RWPE1 (cell line): ENCODE data around the gene TNK2.
A peak's percentile ranks its signal among the peaks of the same experiment; 100 is the strongest.

Source experiments
- CTCF ChIA-PET: fragments of 350-600 bp; sonication (Branson Sonifier 250); formaldehyde crosslinking; extraction: SDS; loops from one replicate; lab custom pipeline; 2021; lab: Yijun Ruan, JAX
- POLR2A ChIA-PET: fragments of 400-600 bp; formaldehyde crosslinking; extraction: SDS; loops from one replicate; lab custom pipeline; 2020; ENCODE audit warnings: antibody characterized with exemption; ENCODE audit not compliant: low non-redundant PET; lab: Yijun Ruan, JAX
- DNase-seq: peaks from one replicate; pipeline ENCODE4 v3.0.0; 2012; ENCODE audit warnings: low spot score
- H3K27ac ChIP-seq: fragments of 450-650 bp; 2 replicates; pipeline ENCODE4 v1.5.1; 2017
- TF ChIP-seq, protein P1 (sequence below): fragments of 450-650 bp; conservative IDR thresholded peaks from 2 replicates; pipeline ENCODE4 v1.5.1; 2017; ENCODE audit warnings: low read depth, mild to moderate bottlenecking

Gene TNK2

DNA sequence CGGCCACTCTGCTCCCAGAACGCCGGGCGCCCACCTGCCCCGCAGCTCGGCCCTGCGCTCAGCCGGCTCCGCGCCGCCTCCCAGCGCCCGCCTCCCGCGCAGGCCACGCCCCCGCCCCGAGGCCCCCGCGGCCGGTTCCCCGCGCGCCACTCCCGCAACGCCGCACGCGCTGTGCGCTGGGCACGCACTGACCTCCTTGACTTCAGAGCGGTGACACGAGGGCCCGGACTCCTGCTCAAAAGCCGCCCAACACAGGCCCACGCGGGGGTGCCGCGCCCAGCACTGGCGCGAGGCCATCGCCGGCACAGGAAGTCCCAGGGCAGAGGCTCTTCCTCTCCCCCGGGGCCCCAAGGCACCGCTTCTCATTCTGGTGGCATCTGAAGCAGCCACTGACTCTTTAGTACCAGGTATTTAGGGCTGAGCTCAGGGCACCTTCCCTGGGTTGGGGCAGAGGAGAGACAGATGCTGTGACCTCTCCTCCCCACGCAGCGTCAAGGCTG lies 12.4 kb downstream of the TNK2 start:
- POLR2A ChIA-PET: interaction anchor here (0.9 kb wide), 1 partner anchor 12 kb away, joined by 3 read pairs; no protein-coding TSS in a partner anchor
- TF ChIP-seq, protein P1, sequence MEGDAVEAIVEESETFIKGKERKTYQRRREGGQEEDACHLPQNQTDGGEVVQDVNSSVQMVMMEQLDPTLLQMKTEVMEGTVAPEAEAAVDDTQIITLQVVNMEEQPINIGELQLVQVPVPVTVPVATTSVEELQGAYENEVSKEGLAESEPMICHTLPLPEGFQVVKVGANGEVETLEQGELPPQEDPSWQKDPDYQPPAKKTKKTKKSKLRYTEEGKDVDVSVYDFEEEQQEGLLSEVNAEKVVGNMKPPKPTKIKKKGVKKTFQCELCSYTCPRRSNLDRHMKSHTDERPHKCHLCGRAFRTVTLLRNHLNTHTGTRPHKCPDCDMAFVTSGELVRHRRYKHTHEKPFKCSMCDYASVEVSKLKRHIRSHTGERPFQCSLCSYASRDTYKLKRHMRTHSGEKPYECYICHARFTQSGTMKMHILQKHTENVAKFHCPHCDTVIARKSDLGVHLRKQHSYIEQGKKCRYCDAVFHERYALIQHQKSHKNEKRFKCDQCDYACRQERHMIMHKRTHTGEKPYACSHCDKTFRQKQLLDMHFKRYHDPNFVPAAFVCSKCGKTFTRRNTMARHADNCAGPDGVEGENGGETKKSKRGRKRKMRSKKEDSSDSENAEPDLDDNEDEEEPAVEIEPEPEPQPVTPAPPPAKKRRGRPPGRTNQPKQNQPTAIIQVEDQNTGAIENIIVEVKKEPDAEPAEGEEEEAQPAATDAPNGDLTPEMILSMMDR: no peak
- no peak for DNase-seq
- CTCF ChIA-PET: interaction anchor here (0.5 to 5.0 kb wide), 9 partner anchors 12 to 876 kb away, joined by 3 to 74 read pairs (median 8); partner anchors contain the start of gene TNK2
- H3K27ac ChIP-seq: peak overlapping the region; percentile 100

DNA sequence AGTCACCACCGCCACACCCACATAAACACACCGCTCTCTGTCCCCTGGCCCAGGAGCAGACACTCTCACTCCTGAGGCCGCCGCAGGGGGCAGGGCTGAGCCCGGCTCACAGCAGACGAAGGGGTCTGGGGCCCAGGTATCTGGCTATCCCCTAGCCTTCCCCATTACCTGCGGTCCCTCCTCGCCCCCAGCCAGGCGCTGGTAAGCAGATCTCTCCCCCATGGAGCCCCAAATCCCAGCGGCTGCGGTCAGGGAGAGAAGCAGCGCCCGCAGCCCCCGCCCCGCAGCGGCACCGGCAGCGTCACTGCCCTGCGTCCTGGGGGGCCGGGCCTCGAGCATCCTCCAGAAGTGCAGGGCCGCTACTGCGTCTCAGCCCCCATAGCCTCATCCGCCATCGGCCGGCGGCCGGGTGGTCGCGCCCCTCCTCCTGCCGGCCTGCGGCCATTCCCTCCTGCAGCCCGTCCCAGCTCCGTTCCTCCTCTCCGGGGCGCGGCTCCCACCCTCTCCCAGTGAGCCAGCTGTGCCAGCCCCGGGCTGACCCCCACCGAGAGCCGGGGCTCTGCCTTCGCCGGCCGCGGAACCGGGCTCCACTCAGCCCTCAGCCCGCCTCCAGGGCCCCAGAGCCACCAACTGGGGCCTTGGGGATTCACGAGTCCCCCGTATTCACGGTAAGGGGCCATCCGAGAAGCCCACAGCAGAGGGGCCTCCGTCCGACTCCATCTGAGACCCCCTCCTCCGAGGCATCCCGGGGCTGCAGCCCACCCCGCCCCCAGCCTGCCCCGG lies 13.1 kb downstream of the TNK2 start:
- CTCF ChIA-PET: interaction anchor here (0.6 to 5.0 kb wide), 18 partner anchors 10 to 1837 kb away, joined by 3 to 74 read pairs (median 6); partner anchors contain the start of gene TNK2
- TF ChIP-seq, protein P1: peak; percentile 36
- POLR2A ChIA-PET: interaction anchor here (0.9 kb wide), 1 partner anchor 13 kb away, joined by 3 read pairs; no protein-coding TSS in a partner anchor
- H3K27ac ChIP-seq: peak overlapping the region; percentile 100
- DNase-seq: no peak

DNA sequence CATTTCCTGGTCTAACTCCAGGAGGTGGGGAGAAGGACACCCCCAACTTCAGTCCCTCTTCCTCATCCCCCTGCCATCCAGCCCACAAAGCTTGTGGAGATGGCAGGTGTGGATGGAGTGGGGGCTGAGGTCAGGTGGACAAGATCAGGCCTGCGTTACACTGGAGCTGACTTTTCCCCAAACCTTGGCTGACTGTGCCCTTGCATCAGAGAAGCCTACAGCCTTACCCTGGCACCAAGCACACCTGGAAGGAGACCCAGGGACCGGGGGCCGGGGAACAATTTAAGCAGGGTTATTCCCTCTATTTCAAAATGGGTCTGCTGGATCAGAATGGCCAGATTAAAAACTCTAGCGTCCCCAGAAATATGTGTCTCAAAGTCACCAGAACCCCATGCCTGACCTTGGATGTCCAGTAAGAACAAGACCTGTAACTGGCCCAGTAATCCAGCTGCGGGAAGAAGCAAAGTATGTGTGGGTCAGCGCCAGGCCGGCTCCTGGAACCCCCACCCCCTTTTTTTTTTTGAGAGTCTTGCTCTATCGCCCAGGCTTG lies 14.4 kb downstream of the TNK2 start:
- ChIA-PET CTCF (interaction anchor here (0.8 to 5.0 kb wide), 11 partner anchors 9 to 46 kb away, joined by 3 to 74 read pairs (median 18); partner anchors contain the start of gene TNK2), POLR2A (interaction anchor here (0.7 kb wide), 1 partner anchor 31 kb away, joined by 4 read pairs; no protein-coding TSS in a partner anchor)
- no peak for DNase-seq
- TF ChIP-seq, protein P1: no peak
- H3K27ac ChIP-seq: peak overlapping the region; percentile 100

DNA sequence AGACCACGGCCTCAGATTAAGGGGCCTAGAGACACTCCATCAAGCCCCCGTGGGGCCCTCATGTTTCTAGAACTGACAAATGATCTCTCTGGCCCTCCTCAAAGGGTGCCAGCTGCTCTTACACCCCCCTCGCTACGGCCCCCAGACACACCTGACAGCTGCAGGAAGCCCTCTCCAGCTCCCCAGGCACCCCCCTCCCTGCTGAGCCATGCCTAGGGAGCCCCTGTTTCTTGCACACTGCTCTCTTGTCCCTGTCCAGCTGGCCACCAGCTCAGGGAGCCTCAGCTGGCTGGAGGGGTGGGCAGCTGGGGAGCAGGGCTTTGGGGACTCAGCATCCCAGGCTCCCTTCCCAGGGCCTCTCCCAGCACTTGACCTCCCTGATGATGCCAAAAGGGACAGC lies 14.8 kb downstream of the TNK2 start:
- H3K27ac ChIP-seq: peak overlapping the region; percentile 100
- CTCF ChIA-PET: interaction anchor here (1.9 to 5.0 kb wide), 7 partner anchors 15 to 43 kb away, joined by 6 to 74 read pairs (median 21); partner anchors contain the start of gene TNK2
- TF ChIP-seq, protein P1: no peak
- DNase-seq: no peak
- POLR2A ChIA-PET: interaction anchor here (0.7 kb wide), 1 partner anchor 30 kb away, joined by 4 read pairs; no protein-coding TSS in a partner anchor

DNA sequence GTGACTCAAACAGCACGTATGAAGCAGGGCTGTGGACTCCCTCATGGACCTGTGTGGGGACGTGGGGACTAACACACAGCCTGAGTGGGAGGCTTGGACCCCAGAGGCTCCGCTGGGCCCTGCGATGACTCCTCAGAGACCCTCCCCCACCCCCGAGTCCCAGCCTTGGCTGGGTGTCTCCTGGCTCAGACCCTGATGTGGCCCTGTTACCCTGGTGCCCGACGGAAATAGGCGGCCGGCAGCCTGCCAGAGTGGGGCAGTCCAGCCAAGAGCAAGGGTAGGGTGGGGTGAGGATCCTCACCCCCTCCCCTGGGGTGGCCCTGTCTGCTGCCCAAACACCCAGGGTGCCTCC lies 15.3 kb downstream of the TNK2 start:
- DNase-seq: no peak
- CTCF ChIA-PET: interaction anchor here (1.7 to 5.0 kb wide), 3 partner anchors 22 to 31 kb away, joined by 5 to 74 read pairs (median 21); no protein-coding TSS in a partner anchor
- H3K27ac ChIP-seq: peak overlapping the region; percentile 100
- POLR2A ChIA-PET: no interaction called here
- TF ChIP-seq, protein P1: no peak
